ENCODE measurements around the gene TEX11.
"Not testable (repeated sequence)": the region's sequence is repeated elsewhere in the genome, so short reads cannot be mapped to it uniquely, and the experiment has no call there.

Gene TEX11

GRCh38 chrX:70844081-70844480 is 64.4 kb downstream of the TEX11 start:
- not testable (repeated sequence) for H3K9me3 ChIP-seq (ENCODE audit: control insufficient read depth, low read length); H3K36me3 ChIP-seq (ENCODE audit: control insufficient read depth, insufficient read depth, low read length, severe bottlenecking); H3K4me1 ChIP-seq (ENCODE audit: control insufficient read depth, insufficient read depth, low read length); DNase-seq (ENCODE audit: low read depth); H3K4me3 ChIP-seq (ENCODE audit: low read length); H3K9ac ChIP-seq (ENCODE audit: low read length)
- peaks cover 12% of the 10 kb centered on the region for H3K27me3 ChIP-seq (replicated peaks; ENCODE audit: control insufficient read depth, insufficient read depth, low read length)

- H3K27me3 ChIP-seq (replicated peaks; ENCODE audit: control insufficient read depth, insufficient read depth, low read length): not testable (repeated sequence)
Measured at GRCh38 chrX:70843620-70844019, 64.9 kb downstream of the TEX11 start.

GRCh38 chrX:70834589-70834988 is 73.9 kb downstream of the TEX11 start:
- Histone ChIP-seq H3K9me3 (ENCODE audit: control insufficient read depth, low read length) (no peaks in the 10 kb centered on the region), H3K9ac (ENCODE audit: low read length) (no peak overlapping the region), H3K36me3 (ENCODE audit: control insufficient read depth, insufficient read depth, low read length, severe bottlenecking) (no peaks in the 10 kb centered on the region), H3K27me3 (replicated peaks; ENCODE audit: control insufficient read depth, insufficient read depth, low read length) (peaks cover 17% of the 10 kb centered on the region), H3K4me1 (ENCODE audit: control insufficient read depth, insufficient read depth, low read length) (no peaks in the 10 kb centered on the region), H3K4me3 (ENCODE audit: low read length) (no peak overlapping the region)
- no peak for DNase-seq (ENCODE audit: low read depth)

More at GRCh38 chrX:70843620-70844019, 64.9 kb downstream of the TEX11 start:
- H3K4me1 ChIP-seq (ENCODE audit: control insufficient read depth, insufficient read depth, low read length); H3K9ac ChIP-seq (ENCODE audit: low read length); H3K36me3 ChIP-seq (ENCODE audit: control insufficient read depth, insufficient read depth, low read length, severe bottlenecking); DNase-seq (ENCODE audit: low read depth); H3K9me3 ChIP-seq (ENCODE audit: control insufficient read depth, low read length); H3K4me3 ChIP-seq (ENCODE audit: low read length): not testable (repeated sequence)

GRCh38 chrX:70826715-70827114 is 81.8 kb downstream of the TEX11 start:
- no peaks in the 10 kb centered on the region for H3K36me3 ChIP-seq (ENCODE audit: control insufficient read depth, insufficient read depth, low read length, severe bottlenecking)
- no peak for DNase-seq (ENCODE audit: low read depth)
- H3K4me3 ChIP-seq (ENCODE audit: low read length): no peak overlapping the region
- H3K9ac ChIP-seq (ENCODE audit: low read length): no peak overlapping the region
- no peaks in the 10 kb centered on the region for H3K9me3 ChIP-seq (ENCODE audit: control insufficient read depth, low read length)
- H3K4me1 ChIP-seq (ENCODE audit: control insufficient read depth, insufficient read depth, low read length): no peaks in the 10 kb centered on the region
- peaks cover 28% of the 10 kb centered on the region for H3K27me3 ChIP-seq (replicated peaks; ENCODE audit: control insufficient read depth, insufficient read depth, low read length)

- H3K36me3 ChIP-seq (ENCODE audit: control insufficient read depth, insufficient read depth, low read length, severe bottlenecking): no peaks in the 10 kb centered on the region
- H3K9me3 ChIP-seq (ENCODE audit: control insufficient read depth, low read length): peaks cover 11% of the 10 kb centered on the region
- no peak overlapping the region for H3K9ac ChIP-seq (ENCODE audit: low read length)
- peaks cover 22% of the 10 kb centered on the region for H3K27me3 ChIP-seq (replicated peaks; ENCODE audit: control insufficient read depth, insufficient read depth, low read length)
- no peak overlapping the region for H3K4me3 ChIP-seq (ENCODE audit: low read length)
- DNase-seq (ENCODE audit: low read depth): no peak
- H3K4me1 ChIP-seq (ENCODE audit: control insufficient read depth, insufficient read depth, low read length): no peaks in the 10 kb centered on the region
Measured at GRCh38 chrX:70825366-70825765, 83.1 kb downstream of the TEX11 start.

GRCh38 chrX:70808942-70809940 is 99.3 kb downstream of the TEX11 start:
- peaks cover 11% of the 10 kb centered on the region for H3K27me3 ChIP-seq (replicated peaks; ENCODE audit: control insufficient read depth, insufficient read depth, low read length)
- no peaks in the 10 kb centered on the region for H3K36me3 ChIP-seq (ENCODE audit: control insufficient read depth, insufficient read depth, low read length, severe bottlenecking)
- H3K4me3 ChIP-seq (ENCODE audit: low read length): no peak overlapping the region
- H3K4me1 ChIP-seq (ENCODE audit: control insufficient read depth, insufficient read depth, low read length): no peaks in the 10 kb centered on the region
- H3K9me3 ChIP-seq (ENCODE audit: control insufficient read depth, low read length): peaks cover 3% of the 10 kb centered on the region
- no peak overlapping the region for H3K9ac ChIP-seq (ENCODE audit: low read length)
- no peak for DNase-seq (ENCODE audit: low read depth)

- DNase-seq (ENCODE audit: low read depth): no peak
- peaks cover 11% of the 10 kb centered on the region for H3K27me3 ChIP-seq (replicated peaks; ENCODE audit: control insufficient read depth, insufficient read depth, low read length)
- H3K4me3 ChIP-seq (ENCODE audit: low read length): no peak overlapping the region
- no peaks in the 10 kb centered on the region for H3K4me1 ChIP-seq (ENCODE audit: control insufficient read depth, insufficient read depth, low read length)
- H3K9ac ChIP-seq (ENCODE audit: low read length): no peak overlapping the region
- H3K9me3 ChIP-seq (ENCODE audit: control insufficient read depth, low read length): no peaks in the 10 kb centered on the region
- H3K36me3 ChIP-seq (ENCODE audit: control insufficient read depth, insufficient read depth, low read length, severe bottlenecking): no peaks in the 10 kb centered on the region
Measured at GRCh38 chrX:70806081-70806480, 102.4 kb downstream of the TEX11 start.

GRCh38 chrX:70796742-70797141 is 111.8 kb downstream of the TEX11 start:
- H3K27me3 ChIP-seq (replicated peaks; ENCODE audit: control insufficient read depth, insufficient read depth, low read length): peaks cover 12% of the 10 kb centered on the region
- H3K4me3 ChIP-seq (ENCODE audit: low read length); H3K9me3 ChIP-seq (ENCODE audit: control insufficient read depth, low read length); H3K36me3 ChIP-seq (ENCODE audit: control insufficient read depth, insufficient read depth, low read length, severe bottlenecking); H3K4me1 ChIP-seq (ENCODE audit: control insufficient read depth, insufficient read depth, low read length); DNase-seq (ENCODE audit: low read depth); H3K9ac ChIP-seq (ENCODE audit: low read length): not testable (repeated sequence)

GRCh38 chrX:70774223-70774622 is 134.3 kb downstream of the TEX11 start:
- Histone ChIP-seq H3K4me3 (ENCODE audit: low read length) (no peak overlapping the region), H3K27me3 (replicated peaks; ENCODE audit: control insufficient read depth, insufficient read depth, low read length) (peaks cover 5% of the 10 kb centered on the region), H3K4me1 (ENCODE audit: control insufficient read depth, insufficient read depth, low read length) (no peaks in the 10 kb centered on the region), H3K9me3 (ENCODE audit: control insufficient read depth, low read length) (peaks cover 13% of the 10 kb centered on the region), H3K36me3 (ENCODE audit: control insufficient read depth, insufficient read depth, low read length, severe bottlenecking) (no peaks in the 10 kb centered on the region), H3K9ac (ENCODE audit: low read length) (no peak overlapping the region)
- no peak for DNase-seq (ENCODE audit: low read depth)

- Histone ChIP-seq H3K27me3 (replicated peaks; ENCODE audit: control insufficient read depth, insufficient read depth, low read length) (peaks cover 7% of the 10 kb centered on the region), H3K4me3 (ENCODE audit: low read length) (no peak overlapping the region), H3K9me3 (ENCODE audit: control insufficient read depth, low read length) (peaks cover 13% of the 10 kb centered on the region), H3K36me3 (ENCODE audit: control insufficient read depth, insufficient read depth, low read length, severe bottlenecking) (no peaks in the 10 kb centered on the region), H3K4me1 (ENCODE audit: control insufficient read depth, insufficient read depth, low read length) (no peaks in the 10 kb centered on the region), H3K9ac (ENCODE audit: low read length) (no peak overlapping the region)
- peak; percentile 55 for DNase-seq (ENCODE audit: low read depth)
Measured at GRCh38 chrX:70769659-70770227, 138.8 kb downstream of the TEX11 start.

- Histone ChIP-seq H3K4me3 (ENCODE audit: low read length) (no peak overlapping the region), H3K4me1 (ENCODE audit: control insufficient read depth, insufficient read depth, low read length) (no peaks in the 10 kb centered on the region), H3K27me3 (replicated peaks; ENCODE audit: control insufficient read depth, insufficient read depth, low read length) (peaks cover 11% of the 10 kb centered on the region), H3K36me3 (ENCODE audit: control insufficient read depth, insufficient read depth, low read length, severe bottlenecking) (no peaks in the 10 kb centered on the region), H3K9ac (ENCODE audit: low read length) (no peak overlapping the region), H3K9me3 (ENCODE audit: control insufficient read depth, low read length) (peaks cover under 1% of the 10 kb centered on the region)
- DNase-seq (ENCODE audit: low read depth): no peak
Measured at GRCh38 chrX:70762285-70762684, 146.2 kb downstream of the TEX11 start.

All from adipocyte (in vitro differentiated cells).